HT1080 (cell line): ENCODE measurements around the gene PDE4DIP. TPM values are rescaled to one million over a fixed set of nuclear protein-coding genes. Genes with fewer than 3 reads are reported as not detected.
"Not testable (repeated sequence)": the region's sequence is repeated elsewhere in the genome, so short reads cannot be mapped to it uniquely, and the experiment has no call there.

ENCODE experiments used
- DNase-seq: peaks from one replicate; pipeline ENCODE4 v3.0.0-alpha.2; 2015; ENCODE audit warnings: low read depth
- total RNA-seq: library from RNA; depleted of rRNA; stranded (reverse); fragments of >200 nt; shearing (Covaris generic); gene quantifications from 2 replicates; pipeline ENCODE4 v1.2.3, GENCODE V29; 2014

The PDE4DIP gene
- total RNA-seq, 1 experiment from 2014 or later, result 19.9 TPM

DNA sequence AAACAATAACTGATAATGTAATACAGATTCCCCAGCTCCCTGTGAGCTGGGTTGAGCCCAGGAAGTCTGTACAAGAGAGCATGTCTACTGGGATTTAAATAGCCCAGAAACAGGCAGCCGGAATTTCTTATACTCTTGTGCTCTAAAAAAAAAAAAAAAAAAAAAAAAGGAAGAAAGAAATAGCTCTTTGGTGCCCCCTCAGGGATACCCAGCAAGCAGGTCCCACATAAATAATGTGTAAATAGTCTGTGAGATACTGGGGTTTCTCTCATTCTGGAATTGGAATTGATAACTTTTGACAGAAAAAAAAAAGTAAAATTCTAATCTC is 25.4 kb downstream of the PDE4DIP start:
- DNase-seq, result not testable (repeated sequence)

DNA sequence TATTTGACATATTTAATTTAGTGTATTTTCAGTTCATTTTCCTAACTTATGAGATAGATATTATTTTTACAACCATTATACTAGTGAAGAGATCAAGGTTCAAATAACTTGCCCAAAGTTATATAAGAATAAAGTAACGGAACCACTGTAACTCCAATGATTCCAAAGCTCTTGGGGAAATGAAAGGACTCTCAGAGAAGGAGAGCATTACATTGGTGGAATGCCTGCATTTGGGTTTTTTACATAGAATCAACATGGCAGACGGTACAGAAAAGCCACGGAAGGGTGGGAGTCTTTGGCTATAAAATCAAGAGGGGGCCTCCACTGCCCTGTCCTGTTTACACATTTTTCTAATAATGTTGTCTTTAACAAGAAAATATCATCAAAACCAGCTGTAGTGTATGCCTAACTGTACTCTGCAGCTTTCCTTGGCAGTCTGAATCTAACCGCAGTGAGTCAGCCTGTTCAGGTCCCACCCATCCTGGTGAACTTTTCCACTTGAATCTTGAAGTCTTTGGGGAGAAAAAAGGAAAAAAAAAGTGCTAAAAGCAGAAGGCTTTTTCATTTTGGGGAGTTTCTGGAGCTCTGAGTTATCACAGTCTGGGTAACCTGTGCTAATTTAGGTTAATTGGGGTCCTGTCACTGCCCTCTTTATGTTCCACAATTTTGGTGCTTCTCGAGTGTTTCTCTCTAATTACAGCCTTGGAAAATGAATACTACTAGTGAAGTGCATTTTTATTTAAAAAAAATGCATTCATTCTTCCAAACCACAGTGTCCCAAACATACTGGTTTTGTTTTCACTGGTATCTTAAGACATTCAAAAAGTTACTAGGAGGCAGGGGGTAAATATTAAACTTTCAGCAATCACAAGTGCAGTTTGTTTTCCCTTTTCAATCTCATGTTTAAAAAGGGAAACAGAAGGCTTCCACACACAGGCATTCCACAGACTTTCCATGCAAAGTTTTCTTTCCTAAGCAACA is 30.5 kb downstream of the PDE4DIP start:
- not testable (repeated sequence) for DNase-seq

GRCh38 chr1:148879812-148880416 is 35.7 kb downstream of the PDE4DIP start:
- not testable (repeated sequence) for DNase-seq

DNA sequence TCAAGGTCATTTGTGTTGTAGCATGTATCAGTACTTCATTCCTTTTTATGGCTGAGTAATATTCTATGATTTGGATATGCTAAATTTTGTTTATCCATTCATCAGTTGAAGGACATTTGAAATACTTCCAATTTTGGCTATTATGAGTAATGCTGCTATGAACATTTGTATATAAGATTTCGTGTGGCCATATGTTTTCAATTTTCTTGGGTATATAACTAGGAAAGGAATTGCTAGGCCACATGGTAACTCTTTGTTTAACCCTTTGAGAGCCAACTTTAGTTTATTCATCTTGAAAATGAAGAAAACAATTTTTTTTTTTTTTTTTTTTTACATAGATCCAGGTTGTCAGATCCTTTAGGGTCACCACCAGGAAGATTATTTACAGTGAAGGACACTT is 37.0 kb downstream of the PDE4DIP start:
- DNase-seq, result not testable (repeated sequence)

DNA sequence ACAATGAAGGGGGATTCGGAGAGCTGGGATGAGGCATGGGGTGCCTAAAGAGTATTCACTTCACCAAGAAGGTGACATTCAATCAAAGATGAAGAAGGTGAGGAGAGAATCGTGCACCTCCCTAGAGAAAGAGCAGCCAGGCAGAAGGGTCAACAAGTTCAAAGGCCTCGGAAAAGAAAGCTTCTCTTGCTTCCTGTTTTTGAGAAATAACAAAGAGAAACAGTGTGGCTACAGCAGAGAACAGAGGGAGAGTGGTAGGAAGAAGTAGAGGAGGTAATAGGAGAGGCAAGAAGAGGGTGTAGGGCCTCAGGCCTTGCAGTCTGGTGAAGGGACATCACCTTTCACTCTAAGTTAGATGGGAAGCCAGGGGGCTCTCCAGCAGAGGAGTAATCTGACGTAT is 41.0 kb downstream of the PDE4DIP start:
- DNase-seq, result not testable (repeated sequence)

- not testable (repeated sequence) for DNase-seq
Observed at GRCh38 chr1:148886293-148886692, 42.1 kb downstream of the PDE4DIP start.

GRCh38 chr1:148888597-148888996 is 44.4 kb downstream of the PDE4DIP start:
- DNase-seq, result not testable (repeated sequence)

- not testable (repeated sequence) for DNase-seq
Observed at GRCh38 chr1:148889267-148890074, 45.2 kb downstream of the PDE4DIP start.

- DNase-seq, result not testable (repeated sequence)
Observed at GRCh38 chr1:148890075-148890568, 45.9 kb downstream of the PDE4DIP start.

- not testable (repeated sequence) for DNase-seq
Observed at GRCh38 chr1:148894360-148895352, 50.4 kb downstream of the PDE4DIP start.

DNA sequence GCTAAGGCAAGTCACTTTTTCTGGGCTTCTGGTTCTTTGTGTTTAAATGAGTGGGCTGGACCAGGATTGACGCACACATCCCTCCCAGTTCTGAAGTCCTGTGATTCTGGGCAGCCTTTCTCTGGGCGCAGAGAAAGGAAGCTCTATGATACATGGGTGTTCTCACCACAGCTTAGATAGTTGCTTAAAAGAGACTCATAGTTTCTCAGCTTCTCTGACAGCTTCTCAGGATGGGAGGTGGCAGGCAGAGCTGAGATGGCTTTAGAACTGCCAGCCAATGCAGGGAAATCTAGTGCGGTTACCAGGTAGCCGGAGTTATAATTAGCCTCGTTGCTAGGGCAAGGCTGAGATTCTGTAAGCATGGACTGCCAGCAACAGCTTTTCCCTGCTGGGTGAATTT is 55.8 kb downstream of the PDE4DIP start:
- not testable (repeated sequence) for DNase-seq

GRCh38 chr1:148900691-148901090 is 56.5 kb downstream of the PDE4DIP start:
- not testable (repeated sequence) for DNase-seq

GRCh38 chr1:148901150-148901952 is 57.1 kb downstream of the PDE4DIP start:
- DNase-seq, result not testable (repeated sequence)

DNA sequence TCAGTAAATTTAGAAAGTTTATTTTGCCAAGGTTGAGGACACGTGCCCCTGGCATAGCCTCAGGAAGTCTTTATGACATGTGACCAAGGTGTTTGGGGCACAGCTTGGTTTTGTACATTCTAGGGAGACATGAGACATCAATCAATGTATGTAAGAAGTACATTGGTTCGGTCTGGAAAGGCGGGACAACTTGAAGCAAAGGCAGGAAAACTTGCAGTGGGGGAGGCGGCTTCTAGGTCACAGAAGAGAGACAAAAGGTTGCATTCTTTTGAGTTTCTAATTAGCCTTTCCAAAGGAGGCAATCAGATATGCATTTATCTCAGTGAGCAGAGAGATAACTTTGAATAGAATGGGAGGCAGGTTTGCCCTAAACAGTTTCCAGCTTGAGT is 57.7 kb downstream of the PDE4DIP start:
- DNase-seq, result not testable (repeated sequence)

GRCh38 chr1:148909219-148909826 is 65.1 kb downstream of the PDE4DIP start:
- DNase-seq, result not testable (repeated sequence)

- not testable (repeated sequence) for DNase-seq
Observed at GRCh38 chr1:148911303-148911928, 67.2 kb downstream of the PDE4DIP start.

- DNase-seq, result not testable (repeated sequence)
Observed at GRCh38 chr1:148916222-148916621, 72.0 kb downstream of the PDE4DIP start.

DNA sequence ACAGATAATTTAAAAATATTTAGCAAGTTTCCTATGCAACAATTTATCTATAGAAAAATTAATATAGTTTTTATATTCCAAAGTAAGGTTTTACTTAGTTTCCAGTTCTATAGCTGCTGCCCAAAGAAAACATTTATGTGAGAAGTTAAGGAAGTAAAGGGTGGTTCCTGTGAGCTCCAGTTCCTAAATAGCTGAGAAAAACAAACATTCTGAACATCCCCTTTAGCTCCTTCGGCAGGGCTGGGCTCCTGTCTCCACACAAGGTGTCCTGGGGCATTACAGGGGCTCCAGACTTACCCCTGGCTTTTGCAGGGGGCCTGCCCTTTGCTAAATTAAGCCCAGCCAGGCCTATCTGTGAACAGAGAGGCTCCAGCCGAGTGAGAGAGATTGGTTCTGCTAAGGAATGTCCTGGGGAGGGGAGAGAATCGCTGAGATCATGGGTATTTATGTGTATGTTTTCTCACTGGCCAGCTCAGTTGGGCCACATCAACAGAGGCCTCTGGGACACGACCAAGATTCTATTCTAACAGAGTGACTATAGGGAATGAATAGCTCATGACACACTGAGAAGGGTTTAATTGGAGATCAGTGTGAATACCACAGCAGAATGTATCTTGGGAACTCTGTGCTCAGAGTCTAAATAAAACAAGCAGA is 72.6 kb downstream of the PDE4DIP start:
- DNase-seq, result not testable (repeated sequence)
